H1 (cell line): ENCODE data around the gene ZNF888. TPM values are rescaled to one million over a fixed set of nuclear protein-coding genes. Genes with fewer than 3 reads are reported as not detected.

Source experiments
- CTCF ChIA-PET: fragments of 300-600 bp; sonication (Branson Sonifier 250); formaldehyde crosslinking; loops from one replicate; lab custom pipeline; 2021; ENCODE audit not compliant: partially characterized antibody; lab: Charles Lee
- POLR2A ChIA-PET: fragments of 300-600 bp; sonication (Branson Sonifier 250); formaldehyde crosslinking; loops from one replicate; lab custom pipeline; 2021; ENCODE audit warnings: inconsistent platforms; ENCODE audit not compliant: partially characterized antibody; lab: Charles Lee
- DNase-seq, 2 experiments: peaks; one replicate each; pipeline versions ENCODE4 v3.0.0 to v3.0.0-alpha.2; 2010 to 2022; ENCODE audit warnings: low spot score in 2 of 2, low read depth in 1 of 2, mixed read lengths in 1 of 2
- FAIRE-seq: peaks from 2 replicates; lab custom pipeline; 2011; peaks lifted over from hg19 to GRCh38; lab: Jason Lieb, UNC
- H2AFZ ChIP-seq: 2 replicates; pipeline ENCODE4 v1.8.1; 2012; ENCODE audit warnings: low read length, inconsistent platforms
- H2AK5ac ChIP-seq: 2 replicates; pipeline ENCODE4 v1.6.1; 2013; ENCODE audit warnings: low read depth, low read length
- H2BK120ac ChIP-seq: replicated peaks from 2 replicates; pipeline ENCODE3; 2013; ENCODE audit warnings: low read depth, low read length, inconsistent platforms
- H2BK12ac ChIP-seq: 2 replicates; pipeline ENCODE4 v1.6.1; 2013; ENCODE audit warnings: low read depth, low read length
- H2BK15ac ChIP-seq: 2 replicates; pipeline ENCODE4 v1.6.1; 2013; ENCODE audit warnings: low read length
- H2BK20ac ChIP-seq: 2 replicates; pipeline ENCODE4 v1.6.1; 2013; ENCODE audit warnings: low read length
- H2BK5ac ChIP-seq: 2 replicates; pipeline ENCODE4 v1.6.1; 2013; ENCODE audit warnings: low read depth, low read length
- H3K14ac ChIP-seq: 2 replicates; pipeline ENCODE4 v1.6.1; 2013; ENCODE audit warnings: inconsistent platforms; ENCODE audit not compliant: insufficient read length
- H3K18ac ChIP-seq: 2 replicates; pipeline ENCODE4 v1.6.1; 2013; ENCODE audit warnings: low read length; ENCODE audit errors: extremely low read depth
- H3K23ac ChIP-seq: 2 replicates; pipeline ENCODE4 v1.6.1; 2013; ENCODE audit warnings: inconsistent platforms; ENCODE audit not compliant: insufficient read length
- H3K23me2 ChIP-seq: 2 replicates; pipeline ENCODE4 v1.6.1; 2013; ENCODE audit warnings: low read depth, low read length
- H3K27ac ChIP-seq: 2 replicates; pipeline ENCODE4 v1.6.1; 2011; ENCODE audit warnings: low read depth, low read length, inconsistent platforms
- H3K27me3 ChIP-seq, 4 experiments: replicated peaks in 1 of 4; 1 replicate in 1 of 4; 2 replicates in 3 of 4; pipeline versions ENCODE4 v1.6.1 to v1.8.1; 2011 to 2013; ENCODE audit warnings: low read length in 3 of 4, mild to moderate bottlenecking in 3 of 4, inconsistent platforms in 2 of 4, mixed read lengths in 2 of 4, moderate library complexity in 1 of 4; ENCODE audit not compliant: control insufficient read depth in 3 of 4, insufficient read depth in 3 of 4; ENCODE audit errors: extremely low read depth in 1 of 4
- H3K36me3 ChIP-seq, 4 experiments: 2 replicates each; pipeline versions ENCODE4 v1.6.1 to v1.8.1; 2011 to 2013; ENCODE audit warnings: mild to moderate bottlenecking in 4 of 4, low read length in 3 of 4, moderate library complexity in 2 of 4, control low read depth in 1 of 4, inconsistent platforms in 1 of 4; ENCODE audit not compliant: insufficient read depth in 4 of 4, control insufficient read depth in 2 of 4
- H3K4ac ChIP-seq: replicated peaks from 2 replicates; pipeline ENCODE3; 2013; ENCODE audit warnings: low read length, low read depth, mixed read lengths, inconsistent platforms; ENCODE audit not compliant: insufficient read length
- H3K4me1 ChIP-seq, 4 experiments: replicated peaks in 1 of 4; 1 replicate in 1 of 4; 2 replicates in 3 of 4; pipeline versions ENCODE4 v1.6.1 to v1.8.1; 2011 to 2013; ENCODE audit warnings: low read length in 3 of 4, inconsistent platforms in 2 of 4, mixed read lengths in 1 of 4; ENCODE audit not compliant: insufficient read depth in 4 of 4, control insufficient read depth in 3 of 4
- H3K4me2 ChIP-seq, 2 experiments: 2 replicates each; pipeline versions ENCODE4 v1.6.1 to v1.8.1; 2011 to 2013; ENCODE audit warnings: low read depth in 2 of 2, low read length in 2 of 2, control low read depth in 1 of 2, inconsistent platforms in 1 of 2, mild to moderate bottlenecking in 1 of 2; ENCODE audit not compliant: insufficient read depth in 1 of 2
- H3K4me3 ChIP-seq, 4 experiments: fragments of 200-600, 300-600 bp in 1 of 4; sonication (generic), shearing (Covaris generic), sonication (Bioruptor Twin) in 1 of 4; 2 replicates each; pipeline versions ENCODE4 v1.5.1 to v1.8.1; 2011 to 2016; ENCODE audit warnings: low read length in 4 of 4, low read depth in 3 of 4, control low read depth in 2 of 4, inconsistent platforms in 2 of 4, mild to moderate bottlenecking in 2 of 4, mixed read lengths in 1 of 4, moderate library complexity in 1 of 4; ENCODE audit not compliant: insufficient read depth in 2 of 4; ENCODE audit errors: extremely low read depth in 1 of 4
- H3K56ac ChIP-seq: replicated peaks from 2 replicates; pipeline ENCODE3; 2013; ENCODE audit warnings: low read depth, mild to moderate bottlenecking, mixed read lengths, low read length, inconsistent platforms; ENCODE audit not compliant: insufficient read length
- H3K79me1 ChIP-seq: 2 replicates; pipeline ENCODE4 v1.6.1; 2013; ENCODE audit warnings: low read depth, low read length, control low read depth
- H3K79me2 ChIP-seq, 2 experiments: 2 replicates each; pipeline versions ENCODE4 v1.6.1 to v1.8.1; 2012 to 2013; ENCODE audit warnings: low read length in 2 of 2, mild to moderate bottlenecking in 2 of 2, inconsistent platforms in 1 of 2; ENCODE audit not compliant: insufficient read depth in 2 of 2, control insufficient read depth in 1 of 2
- H3K9ac ChIP-seq, 4 experiments: replicated peaks in 1 of 4; 1 replicate in 1 of 4; 2 replicates in 3 of 4; pipeline versions ENCODE4 v1.6.1 to v1.8.1; 2011 to 2013; ENCODE audit warnings: low read depth in 3 of 4, low read length in 3 of 4, control low read depth in 2 of 4, mild to moderate bottlenecking in 2 of 4, moderate library complexity in 2 of 4, inconsistent platforms in 1 of 4; ENCODE audit errors: extremely low read depth in 1 of 4
- H3K9me3 ChIP-seq, 2 experiments: 2 replicates each; pipeline versions ENCODE4 v1.6.1 to v1.8.1; 2012 to 2013; ENCODE audit warnings: mild to moderate bottlenecking in 2 of 2, moderate library complexity in 2 of 2, control low read depth in 1 of 2, inconsistent platforms in 1 of 2, low read depth in 1 of 2, low read length in 1 of 2, mixed read lengths in 1 of 2; ENCODE audit not compliant: insufficient read depth in 2 of 2
- H4K20me1 ChIP-seq, 2 experiments: replicated peaks in 1 of 2; 2 replicates each; pipeline versions ENCODE3 to v1.8.1; 2011 to 2013; ENCODE audit warnings: inconsistent platforms in 2 of 2, low read length in 2 of 2, mild to moderate bottlenecking in 1 of 2; ENCODE audit not compliant: insufficient read depth in 2 of 2, control insufficient read depth in 1 of 2
- H4K5ac ChIP-seq: 2 replicates; pipeline ENCODE4 v1.6.1; 2013; ENCODE audit warnings: low read length, low read depth, mixed read lengths, inconsistent platforms; ENCODE audit not compliant: insufficient read length
- H4K8ac ChIP-seq: 2 replicates; pipeline ENCODE4 v1.8.0; 2013; ENCODE audit warnings: mild to moderate bottlenecking, moderate library complexity, low read length, inconsistent platforms; ENCODE audit not compliant: insufficient read depth; ENCODE audit errors: extremely low read depth
- H4K91ac ChIP-seq: replicated peaks from 2 replicates; pipeline ENCODE3; 2013; ENCODE audit warnings: low read length, mixed read lengths, inconsistent platforms; ENCODE audit not compliant: insufficient read length
- WGBS, 2 experiments: shearing (Covaris generic) in 1 of 2; methylation state at CpG; one replicate each; pipeline versions ENCODE4 v1.1.6 to v1.1.7; 2013 to 2015; ENCODE audit warnings: low lambda C conversion rate in 2 of 2, mixed read lengths in 2 of 2, inconsistent platforms in 1 of 2, low coverage in 1 of 2, missing lambda C conversion rate in 1 of 2; ENCODE audit not compliant: insufficient replicate concordance in 2 of 2, insufficient coverage in 1 of 2, insufficient read length in 1 of 2; ENCODE audit errors: extremely low coverage in 1 of 2, missing lambda C conversion rate in 1 of 2; 5-methylcytosine and 5-hydroxymethylcytosine counted together
- polyA plus RNA-seq, 7 experiments: library from polyadenylated mRNA; depleted of rRNA in 3 of 7; stranded (reverse) in 5 of 7; unstranded in 2 of 7; fragments of >200 nt in 5 of 7; fragments of 200-250 nt in 2 of 7; gene quantifications; 1 replicate in 5 of 7; 2 replicates in 1 of 7; 4 replicates in 1 of 7; pipeline versions ENCODE4 v1.2.1 to v1.2.3, GENCODE V29; 2011 to 2013; ENCODE audit warnings: missing spikeins in 2 of 7, mixed read lengths in 2 of 7
- total RNA-seq: library from RNA; stranded (reverse); fragmentation: NEBNext Ultra II Directional; extraction: Animal tissue kit (Norgen Biotek cat#: 25700); gene quantifications from 2 replicates; pipeline ENCODE4 v1.2.1, GENCODE V29; 2021

The ZNF888 gene
- total and polyA plus RNA-seq, 2 of the 8 experiments (the other 6 are each of a cell fraction or from before 2014, with no cell fraction given): 1.1 to 8.6 TPM

GRCh38 chr19:52956917-52957316 is 33.7 kb upstream of the ZNF888 start:
- Histone ChIP-seq H2AK5ac (no peak overlapping the region), H2BK15ac (no peak overlapping the region), H3K36me3 (peaks cover 9 to 65% (median 25%) of the 10 kb centered on the region in 4 experiments; a peak in 6 of 8 replicates), H2BK20ac (no peak overlapping the region), H2AFZ (no peak overlapping the region), H3K9ac (no peak overlapping the region), H3K18ac (no peak overlapping the region), H3K56ac (no peak overlapping the region), H2BK5ac (no peak overlapping the region), H3K23me2 (no peaks in the 10 kb centered on the region; the same call in 1 of the 2 replicates), H3K27me3 (no peaks in the 10 kb centered on the region), H3K79me1 (peaks cover 5% of the 10 kb centered on the region; the same call in 1 of the 2 replicates), H3K79me2 (peaks cover 0 to 24% of the 10 kb centered on the region in 2 experiments; a peak in 2 of 4 replicates), H3K4me3 (no peak overlapping the region), H3K27ac (no peak overlapping the region), H4K5ac (no peak overlapping the region), H3K4ac (no peak overlapping the region), H4K20me1 (peaks cover 0 to 2% of the 10 kb centered on the region in 2 experiments), H2BK120ac (no peak overlapping the region), H3K23ac (no peak overlapping the region), H3K14ac (no peak overlapping the region), H4K91ac (no peak overlapping the region), H3K4me1 (peaks cover 0 to 2% (median 0%) of the 10 kb centered on the region in 4 experiments; a peak in 1 of 7 replicates), H3K4me2 (no peak overlapping the region), H3K9me3 (peaks cover 4 to 6% of the 10 kb centered on the region in 2 experiments), H4K8ac (no peak overlapping the region), H2BK12ac (no peak overlapping the region)
- FAIRE-seq (no peak), DNase-seq (no peak)
- 96% methylated on average over 10 of the region's 10 CpGs; no CpG with 5 or more reads in 1 of the 2 experiments for WGBS, 2 experiments
- POLR2A ChIA-PET: interaction anchor here (1.3 kb wide), 1 partner anchor 10 kb away, joined by 4 read pairs; no protein-coding TSS in a partner anchor
- CTCF ChIA-PET: interaction anchor here (1.2 kb wide), 1 partner anchor 10 kb away, joined by 4 read pairs; no protein-coding TSS in a partner anchor
